Liver (tissue), 9 donors: ENCODE measurements around the gene RYR2. TPM values are rescaled to one million over a fixed set of nuclear protein-coding genes. Genes with fewer than 3 reads are reported as not detected.

ENCODE experiments used
- DNase-seq: peaks from one replicate; pipeline ENCODE4 v3.0.0-alpha.2; 2017; ENCODE audit warnings: low spot score
- H3K27ac ChIP-seq, 2 donors: one replicate each; pipeline ENCODE4 v1.7.0; 2013; ENCODE audit warnings: inconsistent platforms in 2 of 2, low read length in 2 of 2, control low read depth in 1 of 2, low read depth in 1 of 2, mild to moderate bottlenecking in 1 of 2
- H3K27me3 ChIP-seq, 4 donors: one replicate each; pipeline versions ENCODE4 v1.6.1 to v1.7.0; 2013; ENCODE audit warnings: low read length in 3 of 4, inconsistent platforms in 1 of 4, mild to moderate bottlenecking in 1 of 4, moderate library complexity in 1 of 4; ENCODE audit not compliant: control insufficient read depth in 4 of 4, insufficient read depth in 4 of 4
- H3K36me3 ChIP-seq, 4 donors: one replicate each; pipeline versions ENCODE4 v1.6.1 to v1.7.0; 2013; ENCODE audit warnings: low read length in 3 of 4, mild to moderate bottlenecking in 3 of 4, low read depth in 1 of 4, moderate library complexity in 1 of 4; ENCODE audit not compliant: control insufficient read depth in 4 of 4, insufficient read depth in 3 of 4
- H3K4me1 ChIP-seq, 4 donors: one replicate each; pipeline versions ENCODE4 v1.6.1 to v1.7.0; 2013; ENCODE audit warnings: low read length in 3 of 4, mild to moderate bottlenecking in 3 of 4, moderate library complexity in 1 of 4; ENCODE audit not compliant: control insufficient read depth in 4 of 4, insufficient read depth in 4 of 4
- H3K4me3 ChIP-seq, 3 donors: one replicate each; pipeline versions ENCODE4 v1.6.1 to v1.7.0; 2013; ENCODE audit warnings: low read length in 3 of 3, control low read depth in 1 of 3, low read depth in 1 of 3, mild to moderate bottlenecking in 1 of 3
- H3K9ac ChIP-seq, 2 donors: one replicate each; pipeline ENCODE4 v1.7.0; 2013; ENCODE audit warnings: low read length in 2 of 2, mild to moderate bottlenecking in 2 of 2, moderate library complexity in 2 of 2, control low read depth in 1 of 2, low read depth in 1 of 2
- H3K9me3 ChIP-seq, 4 donors: one replicate each; pipeline versions ENCODE4 v1.6.1 to v1.7.0; 2013; ENCODE audit warnings: low read length in 3 of 4; ENCODE audit not compliant: control insufficient read depth in 4 of 4
- ATF3 ChIP-seq: IDR thresholded peaks from 2 replicates; pipeline ENCODE4 v1.6.1; 2016; ENCODE audit warnings: antibody characterized with exemption
- EGR1 ChIP-seq, 2 donors: IDR thresholded peaks; 2 replicates each; pipeline ENCODE4 v1.6.1; 2016 to 2018; ENCODE audit warnings: antibody characterized with exemption in 2 of 2, low read depth in 2 of 2
- FOXA1 ChIP-seq: IDR thresholded peaks from 2 replicates; pipeline ENCODE4 v1.6.1; 2016; ENCODE audit warnings: antibody characterized with exemption
- FOXA2 ChIP-seq: IDR thresholded peaks from 2 replicates; pipeline ENCODE4 v1.6.1; 2016; ENCODE audit warnings: antibody characterized with exemption
- GABPA ChIP-seq, 2 donors: IDR thresholded peaks in 1 of 2; conservative IDR thresholded peaks in 1 of 2; 2 replicates each; pipeline ENCODE4 v1.6.1; 2016; ENCODE audit warnings: antibody characterized with exemption in 2 of 2, mild to moderate bottlenecking in 1 of 2, moderate library complexity in 1 of 2
- HNF4G ChIP-seq: IDR thresholded peaks from 2 replicates; pipeline ENCODE4 v1.6.1; 2016; ENCODE audit warnings: antibody characterized with exemption
- NR2F2 ChIP-seq: IDR thresholded peaks from 2 replicates; pipeline ENCODE4 v1.6.1; 2016; ENCODE audit warnings: antibody characterized with exemption
- RAD21 ChIP-seq, 2 donors: IDR thresholded peaks; 2 replicates each; pipeline ENCODE4 v1.6.1; 2016; ENCODE audit warnings: antibody characterized with exemption in 2 of 2, mild to moderate bottlenecking in 2 of 2
- REST ChIP-seq: IDR thresholded peaks from 2 replicates; pipeline ENCODE4 v1.6.1; 2016; ENCODE audit warnings: antibody characterized with exemption, mild to moderate bottlenecking
- RXRA ChIP-seq, 2 donors: IDR thresholded peaks; 2 replicates each; pipeline ENCODE4 v1.6.1; 2017 to 2018; ENCODE audit warnings: antibody characterized with exemption in 2 of 2, mild to moderate bottlenecking in 1 of 2
- TAF1 ChIP-seq: conservative IDR thresholded peaks from 2 replicates; pipeline ENCODE4 v1.6.1; 2016; ENCODE audit warnings: antibody characterized with exemption, mild to moderate bottlenecking
- YY1 ChIP-seq: IDR thresholded peaks from 2 replicates; pipeline ENCODE4 v1.6.1; 2016; ENCODE audit warnings: antibody characterized with exemption, mild to moderate bottlenecking
- WGBS: extraction: QIAGEN DNeasy Blood & Tissue Kit; methylation state at CpG from one replicate; pipeline ENCODE4 v1.1.7; 2013; 5-methylcytosine and 5-hydroxymethylcytosine counted together
- polyA plus RNA-seq, 2 donors: library from polyadenylated mRNA; stranded (reverse) in 1 of 2; unstranded in 1 of 2; fragments of 200-250 nt in 1 of 2; fragments of >200 nt in 1 of 2; fragmentation: Nextera tagmentation in 1 of 2; extraction: Ambion mirVana in 1 of 2; gene quantifications; one replicate each; pipeline versions ENCODE4 v1.2.1 to v1.2.3, GENCODE V29; 2013 to 2015
- total RNA-seq, 2 donors: library from RNA; depleted of rRNA; stranded (reverse); fragments of >200 nt; gene quantifications; one replicate each; pipeline ENCODE4 v1.2.3, GENCODE V29; 2014
- TF ChIP-seq, protein P1 (sequence below): IDR thresholded peaks from 2 replicates; pipeline ENCODE4 v1.6.1; 2016; ENCODE audit warnings: antibody characterized with exemption
- TF ChIP-seq, protein P2 (sequence below): IDR thresholded peaks from 2 replicates; pipeline ENCODE4 v1.6.1; 2016; ENCODE audit warnings: antibody characterized with exemption
- donor health status: healthy.
- donor health status: healthy.
- donor health status: healthy.
- donor health status: healthy.
- donor health status: healthy.

The RYR2 gene
- total and polyA plus RNA-seq, 4 donors, result 0.06 to 0.75 (median 0.31) TPM

- Histone ChIP-seq H3K4me3 (no peak overlapping the region), H3K27ac (no peak overlapping the region), H3K9ac (no peak overlapping the region), H3K9me3 (no peaks in the 10 kb centered on the region), H3K27me3 (no peaks in the 10 kb centered on the region), H3K4me1 (peaks cover 5 to 7% (median 5%) of the 10 kb centered on the region in 4 donors), H3K36me3 (no peaks in the 10 kb centered on the region)
- TF ChIP-seq, protein P1, sequence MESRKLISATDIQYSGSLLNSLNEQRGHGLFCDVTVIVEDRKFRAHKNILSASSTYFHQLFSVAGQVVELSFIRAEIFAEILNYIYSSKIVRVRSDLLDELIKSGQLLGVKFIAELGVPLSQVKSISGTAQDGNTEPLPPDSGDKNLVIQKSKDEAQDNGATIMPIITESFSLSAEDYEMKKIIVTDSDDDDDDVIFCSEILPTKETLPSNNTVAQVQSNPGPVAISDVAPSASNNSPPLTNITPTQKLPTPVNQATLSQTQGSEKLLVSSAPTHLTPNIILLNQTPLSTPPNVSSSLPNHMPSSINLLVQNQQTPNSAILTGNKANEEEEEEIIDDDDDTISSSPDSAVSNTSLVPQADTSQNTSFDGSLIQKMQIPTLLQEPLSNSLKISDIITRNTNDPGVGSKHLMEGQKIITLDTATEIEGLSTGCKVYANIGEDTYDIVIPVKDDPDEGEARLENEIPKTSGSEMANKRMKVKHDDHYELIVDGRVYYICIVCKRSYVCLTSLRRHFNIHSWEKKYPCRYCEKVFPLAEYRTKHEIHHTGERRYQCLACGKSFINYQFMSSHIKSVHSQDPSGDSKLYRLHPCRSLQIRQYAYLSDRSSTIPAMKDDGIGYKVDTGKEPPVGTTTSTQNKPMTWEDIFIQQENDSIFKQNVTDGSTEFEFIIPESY, result no peak
- no peak for TF ChIP-seq NR2F2
- no peak for TF ChIP-seq REST
- TF ChIP-seq, protein P2, sequence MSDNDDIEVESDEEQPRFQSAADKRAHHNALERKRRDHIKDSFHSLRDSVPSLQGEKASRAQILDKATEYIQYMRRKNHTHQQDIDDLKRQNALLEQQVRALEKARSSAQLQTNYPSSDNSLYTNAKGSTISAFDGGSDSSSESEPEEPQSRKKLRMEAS, result no peak
- TF ChIP-seq RXRA (IDR thresholded peaks at IDR 0.05), result no peak
- no peak for TF ChIP-seq HNF4G
- TF ChIP-seq FOXA1, result no peak
- no peak for TF ChIP-seq TAF1
- TF ChIP-seq EGR1 (IDR thresholded peaks at IDR 0.05; ENCODE audit: low read depth in 2 of 2), result no peak
- no peak for TF ChIP-seq GABPA (IDR thresholded peaks at IDR 0.05 in 1 of 2, conservative IDR thresholded peaks at IDR 0.05 in 1 of 2)
- no peak for TF ChIP-seq YY1
- DNase-seq, result no peak
- WGBS, result 89% methylated on average over 1 of the region's 1 CpG
Measured at GRCh38 chr1:237867380-237867888, 825.5 kb downstream of the RYR2 start.

DNA sequence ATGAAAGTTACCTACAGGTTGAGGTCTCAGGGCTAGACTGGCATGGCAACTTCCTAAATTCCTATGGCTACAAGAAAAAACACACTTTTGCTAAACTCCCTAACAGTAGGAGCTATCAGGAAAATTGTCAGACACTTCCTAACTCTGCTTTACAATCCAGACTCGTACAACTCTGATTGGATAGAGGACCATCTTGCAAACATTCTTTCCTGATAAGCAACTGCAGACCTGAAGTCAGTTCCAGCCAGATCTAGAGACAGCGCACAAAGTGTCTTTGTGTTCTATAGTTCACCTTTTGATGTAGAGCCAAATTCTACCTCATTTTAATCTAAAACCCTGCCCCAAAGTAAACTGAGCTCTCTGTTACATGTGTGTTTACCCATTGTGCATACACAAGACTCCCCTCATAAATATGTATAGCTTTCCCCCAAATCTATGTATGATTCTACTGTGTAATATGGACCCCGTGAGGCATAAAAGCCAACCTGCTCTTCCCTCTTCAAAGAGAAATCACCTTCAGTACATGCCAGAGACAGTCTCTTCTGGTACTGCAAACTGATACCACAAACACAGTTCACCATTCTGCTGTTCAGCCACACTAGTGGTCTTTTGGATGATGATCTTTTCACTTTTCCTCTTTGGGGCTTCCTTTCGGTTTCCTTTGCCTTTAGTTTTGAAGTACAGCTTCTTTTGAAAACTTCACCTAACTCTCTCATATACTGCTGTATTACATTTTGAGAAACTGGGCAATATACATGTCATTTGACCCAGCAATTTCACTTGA lies 827.0 kb downstream of the RYR2 start:
- no peak for DNase-seq

More for the DNA sequence above, 827.0 kb downstream of the RYR2 start:
- TF ChIP-seq EGR1 (IDR thresholded peaks at IDR 0.05; ENCODE audit: low read depth in 2 of 2) (no peak), RXRA (IDR thresholded peaks at IDR 0.05) (no peak), ATF3 (no peak), RAD21 (IDR thresholded peaks at IDR 0.05) (no peak), TAF1 (no peak), FOXA2 (no peak)
- no peak overlapping the region for H3K27ac ChIP-seq
- H3K27me3 ChIP-seq, result no peaks in the 10 kb centered on the region
- no peaks in the 10 kb centered on the region for H3K36me3 ChIP-seq
- H3K9me3 ChIP-seq, result no peaks in the 10 kb centered on the region
- H3K9ac ChIP-seq, result no peak overlapping the region
- H3K4me1 ChIP-seq, result peaks cover 5 to 7% (median 5%) of the 10 kb centered on the region in 4 donors
- no peak overlapping the region for H3K4me3 ChIP-seq
- 76% methylated on average over 4 of the region's 4 CpGs for WGBS
